HG03045 (cell line): Measurements from ENCODE around the gene TMC5.
"Not testable (repeated sequence)": the region's sequence is repeated elsewhere in the genome, so short reads cannot be mapped to it uniquely, and the experiment has no call there.

Experiments
- ATAC-seq: cut with Tn5 transposase; IDR thresholded peaks from one replicate; pipeline ENCODE4 v1.9.1; 2021; ENCODE audit warnings: mild to moderate bottlenecking, moderate library complexity; ENCODE audit not compliant: unreplicated experiment

TMC5 gene

GRCh38 chr16:19397373-19397772 is 20.3 kb upstream of the TMC5 start:
- ATAC-seq = not testable (repeated sequence)

- ATAC-seq = no peak
Measured at GRCh38 chr16:19400711-19401110, 17.0 kb upstream of the TMC5 start.

- no peak for ATAC-seq
Measured at GRCh38 chr16:19406891-19407491, 10.7 kb upstream of the TMC5 start.

- no peak for ATAC-seq
Measured at GRCh38 chr16:19410435-19411171, 7.1 kb upstream of the TMC5 start.

GRCh38 chr16:19411298-19411697 is 6.4 kb upstream of the TMC5 start:
- ATAC-seq = no peak

GRCh38 chr16:19412055-19412454 is 5.6 kb upstream of the TMC5 start:
- ATAC-seq = not testable (repeated sequence)

- no peak for ATAC-seq
Measured at GRCh38 chr16:19415461-19415860, 2.2 kb upstream of the TMC5 start.

GRCh38 chr16:19415918-19416317 is 1.8 kb upstream of the TMC5 start:
- ATAC-seq = no peak

- no peak for ATAC-seq
Measured at GRCh38 chr16:19418200-19418599, 517 bp downstream of the TMC5 start.

- ATAC-seq = no peak
Measured at GRCh38 chr16:19419698-19420075, 2.0 kb downstream of the TMC5 start.

- ATAC-seq = no peak
Measured at GRCh38 chr16:19424478-19424877, 6.8 kb downstream of the TMC5 start.

- no peak for ATAC-seq
Measured at GRCh38 chr16:19430345-19430744, 12.7 kb downstream of the TMC5 start.

GRCh38 chr16:19431636-19432340 is 14.1 kb downstream of the TMC5 start:
- ATAC-seq = no peak

GRCh38 chr16:19432429-19432828 is 14.7 kb downstream of the TMC5 start:
- no peak for ATAC-seq

- ATAC-seq = no peak
Measured at GRCh38 chr16:19434584-19434983, 16.9 kb downstream of the TMC5 start.

GRCh38 chr16:19436540-19436939 is 18.9 kb downstream of the TMC5 start:
- no peak for ATAC-seq

- no peak for ATAC-seq
Measured at GRCh38 chr16:19437280-19437679, 19.6 kb downstream of the TMC5 start.

GRCh38 chr16:19438739-19439138 is 21.1 kb downstream of the TMC5 start:
- ATAC-seq = no peak

GRCh38 chr16:19439483-19439882 is 21.8 kb downstream of the TMC5 start:
- ATAC-seq = no peak

- no peak for ATAC-seq
Measured at GRCh38 chr16:19443659-19444058, 26.0 kb downstream of the TMC5 start.

- no peak for ATAC-seq
Measured at GRCh38 chr16:19446300-19446846, 28.7 kb downstream of the TMC5 start.

- no peak for ATAC-seq
Measured at GRCh38 chr16:19446886-19447285, 29.2 kb downstream of the TMC5 start.
